GM23248 (cell line): ENCODE results near the gene EGF. TPM values are rescaled to one million over a fixed set of nuclear protein-coding genes. Genes with fewer than 3 reads are reported as not detected.

Experiments used
- DNase-seq: peaks from one replicate; pipeline ENCODE4 v3.0.0-alpha.2; 2015
- H2AFZ ChIP-seq: fragments of 200-600 bp; sonication (generic); 2 replicates; pipeline ENCODE4 v1.6.1; 2016; ENCODE audit warnings: antibody characterized with exemption
- H3F3A ChIP-seq: fragments of 200-600 bp; sonication (generic); 2 replicates; pipeline ENCODE4 v1.6.1; 2016; ENCODE audit warnings: mild to moderate bottlenecking, antibody characterized with exemption, mixed run types; ENCODE audit not compliant: insufficient read depth
- H3K27ac ChIP-seq: fragments of 200-600 bp; sonication (generic); 2 replicates; pipeline ENCODE4 v1.5.1; 2016; ENCODE audit warnings: mild to moderate bottlenecking
- H3K27me3 ChIP-seq: fragments of 200-600 bp; sonication (generic); replicated peaks from 2 replicates; pipeline ENCODE4 v1.6.1; 2016; ENCODE audit warnings: mild to moderate bottlenecking; ENCODE audit not compliant: insufficient read depth
- H3K36me3 ChIP-seq: fragments of 200-600 bp; sonication (generic); 2 replicates; pipeline ENCODE4 v1.6.1; 2016; ENCODE audit warnings: low read depth, mild to moderate bottlenecking
- H3K4me1 ChIP-seq: fragments of 200-600 bp; sonication (generic); 2 replicates; pipeline ENCODE4 v1.6.1; 2016; ENCODE audit warnings: mild to moderate bottlenecking; ENCODE audit not compliant: insufficient read depth
- H3K4me2 ChIP-seq: fragments of 200-600 bp; sonication (generic); one replicate; pipeline ENCODE4 v1.6.1; 2016; ENCODE audit warnings: mild to moderate bottlenecking; ENCODE audit not compliant: unreplicated experiment
- H3K4me3 ChIP-seq: fragments of 200-600 bp; sonication (generic); 2 replicates; pipeline ENCODE4 v1.5.1; 2016; ENCODE audit warnings: mild to moderate bottlenecking
- H3K79me2 ChIP-seq: fragments of 200-600 bp; sonication (generic); 2 replicates; pipeline ENCODE4 v1.6.1; 2016; ENCODE audit warnings: mild to moderate bottlenecking; ENCODE audit not compliant: insufficient read depth
- H3K9ac ChIP-seq: fragments of 200-600 bp; sonication (generic); 2 replicates; pipeline ENCODE4 v1.6.1; 2016; ENCODE audit warnings: mild to moderate bottlenecking
- H3K9me2 ChIP-seq: fragments of 200-600 bp; sonication (generic); 2 replicates; pipeline ENCODE4 v1.6.1; 2016; ENCODE audit warnings: mixed run types, mild to moderate bottlenecking, moderate library complexity; ENCODE audit not compliant: insufficient read depth
- H3K9me3 ChIP-seq: fragments of 200-600 bp; sonication (generic); one replicate; pipeline ENCODE4 v1.6.1; 2017; ENCODE audit warnings: low read depth
- H4K20me1 ChIP-seq: fragments of 200-600 bp; sonication (generic); 2 replicates; pipeline ENCODE4 v1.6.0; 2016; ENCODE audit not compliant: insufficient read depth
- EZH2 ChIP-seq: fragments of 200-600 bp; sonication (generic); IDR thresholded peaks from 2 replicates; pipeline ENCODE4 v1.6.1; 2018; ENCODE audit warnings: antibody characterized with exemption, mild to moderate bottlenecking; ENCODE audit not compliant: insufficient read depth, poor library complexity, severe bottlenecking
- EZH2phosphoT487 ChIP-seq: fragments of 200-600 bp; sonication (generic); IDR thresholded peaks from 2 replicates; pipeline ENCODE4 v1.6.1; 2018; ENCODE audit warnings: antibody characterized with exemption, moderate library complexity, mild to moderate bottlenecking, low read depth; ENCODE audit not compliant: insufficient read depth
- WGBS, 2 experiments: methylation state at CpG; one replicate each; pipeline ENCODE4 v1.1.6; 2015 to 2017; ENCODE audit warnings: low lambda C conversion rate in 2 of 2, low coverage in 1 of 2; ENCODE audit errors: missing lambda C conversion rate in 2 of 2; 5-methylcytosine and 5-hydroxymethylcytosine counted together
- in situ Hi-C: fragments of 300-500 bp; cut with MboI; formaldehyde crosslinking; loops from 2 replicates; pipeline ENCODE4 v1.15.0; 2020
- polyA plus RNA-seq: library from polyadenylated mRNA; unstranded; fragments of >200 nt; fragmentation: Nextera tagmentation; extraction: Ambion mirVana; gene quantifications from 2 replicates; pipeline ENCODE4 v1.2.1, GENCODE V29; 2016
- total RNA-seq: library from RNA; depleted of rRNA; stranded (reverse); fragments of >200 nt; shearing (Covaris generic); gene quantifications from 2 replicates; pipeline ENCODE4 v1.2.3, GENCODE V29; 2014

The EGF gene
- total and polyA plus RNA-seq, 2 experiments from 2014 or later = 0.43 TPM; not detected in 1

DNA sequence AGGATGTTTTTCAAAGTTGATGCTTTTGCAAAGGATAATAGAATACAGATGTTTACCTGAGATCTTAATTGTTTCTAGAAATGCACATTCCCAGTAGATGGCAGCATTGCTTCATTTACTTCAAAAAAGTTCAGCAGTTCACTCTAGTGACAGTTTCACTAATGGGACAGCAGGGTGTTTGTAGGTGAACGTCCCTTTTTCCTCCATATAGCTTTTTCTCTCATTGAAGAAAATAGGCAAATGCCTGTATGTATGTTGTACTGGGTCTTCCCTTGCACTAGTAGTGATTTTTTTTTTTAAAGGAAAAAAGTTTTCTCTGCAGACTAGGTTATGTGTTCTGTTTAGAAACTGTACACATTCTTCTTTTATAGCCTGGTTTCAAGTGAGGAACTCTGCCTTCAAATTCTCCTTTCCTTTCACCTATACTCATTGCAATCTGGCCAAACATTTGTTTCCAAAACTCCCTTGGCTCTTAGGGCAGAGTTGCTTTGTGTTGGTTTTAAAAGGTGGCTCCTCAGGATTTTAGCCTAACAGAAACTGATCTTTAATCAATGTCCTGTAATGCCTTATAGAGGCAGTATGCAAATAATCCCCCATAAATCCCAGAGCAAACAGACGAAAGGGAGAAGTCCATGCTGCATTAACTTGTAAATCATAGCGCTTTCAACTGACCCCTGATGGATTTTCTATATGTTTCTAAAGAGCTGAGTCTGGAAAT, 86.3 kb downstream of the EGF start:
- Histone ChIP-seq H3K27me3 (peaks cover under 1% of the 10 kb centered on the region; the same call in 1 of the 2 replicates), H3K4me1 (no peaks in the 10 kb centered on the region), H3K36me3 (no peaks in the 10 kb centered on the region), H3K79me2 (no peaks in the 10 kb centered on the region), H4K20me1 (no peaks in the 10 kb centered on the region), H2AFZ (no peak overlapping the region), H3K4me2 (no peak overlapping the region), H3K4me3 (no peak overlapping the region), H3K9ac (no peak overlapping the region), H3K9me3 (no peaks in the 10 kb centered on the region), H3K9me2 (no peaks in the 10 kb centered on the region), H3K27ac (no peak overlapping the region), H3F3A (no peaks in the 10 kb centered on the region)
- in situ Hi-C loops = loop anchor here (5.0 kb wide), 1 partner anchor 518 kb away; no protein-coding TSS in a partner anchor
- 41 to 43% methylated on average over 3 of the region's 3 CpGs for WGBS, 2 experiments
- no peak for TF ChIP-seq EZH2phosphoT487
- TF ChIP-seq EZH2 = no peak
- peak; percentile 68 for DNase-seq

DNA sequence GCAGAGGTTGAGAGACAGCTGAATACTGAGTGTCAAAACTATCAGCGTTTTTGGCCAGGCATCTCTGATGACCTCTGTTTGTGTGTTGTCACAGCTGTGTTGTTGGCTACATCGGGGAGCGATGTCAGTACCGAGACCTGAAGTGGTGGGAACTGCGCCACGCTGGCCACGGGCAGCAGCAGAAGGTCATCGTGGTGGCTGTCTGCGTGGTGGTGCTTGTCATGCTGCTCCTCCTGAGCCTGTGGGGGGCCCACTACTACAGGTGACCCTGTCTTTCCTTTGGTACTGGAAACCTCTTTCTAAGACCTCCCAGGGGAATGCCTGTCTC, 86.9 kb downstream of the EGF start:
- Histone ChIP-seq H3K9me2 (no peaks in the 10 kb centered on the region), H3K9me3 (no peaks in the 10 kb centered on the region), H3K4me1 (no peaks in the 10 kb centered on the region), H2AFZ (no peak overlapping the region), H3K79me2 (no peaks in the 10 kb centered on the region), H3K4me2 (no peak overlapping the region), H3K27me3 (no peaks in the 10 kb centered on the region), H3K4me3 (no peak overlapping the region), H3F3A (no peaks in the 10 kb centered on the region), H3K36me3 (no peaks in the 10 kb centered on the region), H3K27ac (no peak overlapping the region), H3K9ac (no peak overlapping the region), H4K20me1 (no peaks in the 10 kb centered on the region)
- in situ Hi-C loops = loop anchor here (5.0 kb wide), 1 partner anchor 518 kb away; no protein-coding TSS in a partner anchor
- 72 to 81% methylated on average over 9 of the region's 9 CpGs for WGBS, 2 experiments
- DNase-seq = no peak
- TF ChIP-seq EZH2 (no peak), EZH2phosphoT487 (no peak)

- in situ Hi-C loops = loop anchor here (10.0 to 25.0 kb wide), 4 partner anchors 202 to 1635 kb away; no protein-coding TSS in a partner anchor
- H4K20me1 ChIP-seq = no peaks in the 10 kb centered on the region
- no peak overlapping the region for H3K9ac ChIP-seq
- no peaks in the 10 kb centered on the region for H3K9me3 ChIP-seq
- no peaks in the 10 kb centered on the region for H3K79me2 ChIP-seq
- 65 to 71% methylated on average over 3 of the region's 3 CpGs for WGBS, 2 experiments
- no peak overlapping the region for H3K4me2 ChIP-seq
- H2AFZ ChIP-seq = no peak overlapping the region
- H3K9me2 ChIP-seq = no peaks in the 10 kb centered on the region
- H3K4me1 ChIP-seq = no peaks in the 10 kb centered on the region
- DNase-seq = no peak
- TF ChIP-seq EZH2phosphoT487 = no peak
- TF ChIP-seq EZH2 = no peak
- no peak overlapping the region for H3K27ac ChIP-seq
- no peaks in the 10 kb centered on the region for H3K27me3 ChIP-seq
- H3K4me3 ChIP-seq = no peak overlapping the region
- H3K36me3 ChIP-seq = no peaks in the 10 kb centered on the region
- H3F3A ChIP-seq = no peaks in the 10 kb centered on the region
Observed at GRCh38 chr4:110002326-110002725, 89.6 kb downstream of the EGF start.

DNA sequence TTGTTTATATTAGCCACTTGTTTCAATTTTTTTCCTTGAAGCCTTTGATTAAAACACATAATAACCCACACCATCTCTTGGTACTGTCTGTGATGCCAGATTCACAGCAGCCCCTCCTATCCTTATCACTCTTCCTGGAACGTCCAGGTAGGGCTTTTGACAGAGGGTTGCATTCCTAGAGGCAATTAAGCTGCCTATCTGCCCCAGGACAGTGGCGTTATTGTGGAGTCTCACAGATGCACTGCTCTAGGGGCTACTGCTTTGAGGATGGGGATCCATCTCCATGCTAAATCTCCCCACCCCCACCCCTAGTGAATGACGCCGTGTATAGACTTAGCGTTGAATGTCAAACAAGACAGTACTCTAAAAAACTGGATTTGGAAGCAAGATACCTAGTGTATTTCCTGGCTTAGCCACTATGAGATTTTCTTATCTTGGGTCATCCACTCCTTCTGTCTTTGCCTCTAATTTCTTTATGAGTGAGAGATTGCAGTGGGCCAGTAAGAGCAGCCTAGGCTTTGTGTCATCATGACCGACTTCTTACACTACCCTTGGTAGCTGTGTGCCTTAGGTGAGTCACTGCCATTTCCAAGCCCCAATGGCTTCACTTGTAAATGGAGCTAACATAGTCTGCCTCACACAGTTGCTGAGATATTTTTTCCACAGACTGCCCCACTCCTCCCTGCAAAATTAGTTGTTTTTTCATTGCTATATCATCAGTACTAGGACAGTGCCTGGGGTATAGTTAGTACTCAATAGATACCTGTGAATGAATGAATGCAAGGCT, 90.9 kb downstream of the EGF start:
- TF ChIP-seq EZH2 (no peak), EZH2phosphoT487 (no peak)
- no peaks in the 10 kb centered on the region for H3K36me3 ChIP-seq
- no peak overlapping the region for H3K4me3 ChIP-seq
- peak; percentile 36 for DNase-seq
- no peaks in the 10 kb centered on the region for H3K27me3 ChIP-seq
- no peaks in the 10 kb centered on the region for H3K9me2 ChIP-seq
- no peak overlapping the region for H3K27ac ChIP-seq
- no peaks in the 10 kb centered on the region for H3K9me3 ChIP-seq
- no peaks in the 10 kb centered on the region for H3F3A ChIP-seq
- H3K79me2 ChIP-seq = no peaks in the 10 kb centered on the region
- H2AFZ ChIP-seq = no peak overlapping the region
- no peaks in the 10 kb centered on the region for H3K4me1 ChIP-seq
- H4K20me1 ChIP-seq = no peaks in the 10 kb centered on the region
- WGBS, 2 experiments = 78 to 81% methylated on average over 6 of the region's 6 CpGs
- in situ Hi-C loops = loop anchor here (10.0 to 25.0 kb wide), 4 partner anchors 201 to 1634 kb away; no protein-coding TSS in a partner anchor
- no peak overlapping the region for H3K4me2 ChIP-seq
- no peak overlapping the region for H3K9ac ChIP-seq
